ENCODE data around the gene CCDC157. TPM values are rescaled to one million over a fixed set of nuclear protein-coding genes. Genes with fewer than 3 reads are reported as not detected.

Gene CCDC157
- total and polyA plus RNA-seq, 11 donors: 0.42 to 1.7 (median 1.1) TPM

GRCh38 chr22:30375312-30375849 is 18.6 kb downstream of the CCDC157 start:
- intact Hi-C loops (cut with DNase I): loop anchor here in 1 of 10 donors (5.0 kb wide), 1 partner anchor 98 kb away; no protein-coding TSS in a partner anchor
- H3K36me3 ChIP-seq: peaks cover 0 to 12% (median 0%) of the 10 kb centered on the region in 9 donors
- peak overlapping the region in 1 of 12 donors; percentile 58 for H3K27ac ChIP-seq
- no peaks in the 10 kb centered on the region for H3K27me3 ChIP-seq
- peaks cover 0 to 9% (median 0%) of the 10 kb centered on the region in 12 donors for H3K4me1 ChIP-seq
- TF ChIP-seq POLR2A (IDR thresholded peaks at IDR 0.05): no peak
- TF ChIP-seq CTCF (IDR thresholded peaks at IDR 0.05): no peak
- ATAC-seq (peak; percentile 40 to 69 (median 56)), DNase-seq (peak in 3 of 5 donors; percentile 41 to 67 (median 67))
- H3K4me3 ChIP-seq: no peak overlapping the region
- WGBS, 4 donors: 73 to 85% (median 79%) methylated on average over 11 to 13 of the region's 13 CpGs
- no peaks in the 10 kb centered on the region for H3K9me3 ChIP-seq

GRCh38 chr22:30380011-30380410 is 23.2 kb downstream of the CCDC157 start:
- DNase-seq: no peak

GRCh38 chr22:30381264-30381663 is 24.5 kb downstream of the CCDC157 start:
- H3K36me3 ChIP-seq: peaks cover 0 to 41% (median 4%) of the 10 kb centered on the region in 9 donors
- intact Hi-C loops (cut with DNase I): no loop called here
- H3K27me3 ChIP-seq: no peaks in the 10 kb centered on the region
- no peak for ATAC-seq
- no peak for DNase-seq
- 80 to 100% (median 84%) methylated on average over 6 to 12 of the region's 12 CpGs for WGBS, 4 donors
- no peaks in the 10 kb centered on the region for H3K9me3 ChIP-seq
- no peak overlapping the region for H3K4me3 ChIP-seq
- H3K4me1 ChIP-seq: peaks cover 0 to 15% (median 4%) of the 10 kb centered on the region in 12 donors
- H3K27ac ChIP-seq: peak overlapping the region in 1 of 12 donors; percentile 50
- no peak for TF ChIP-seq POLR2A (IDR thresholded peaks at IDR 0.05)
- TF ChIP-seq CTCF (IDR thresholded peaks at IDR 0.05): no peak

More at GRCh38 chr22:30380011-30380410, 23.2 kb downstream of the CCDC157 start:
- ATAC-seq: no peak
- Histone ChIP-seq H3K27ac (no peak overlapping the region), H3K9me3 (no peaks in the 10 kb centered on the region), H3K36me3 (peaks cover 0 to 41% (median 4%) of the 10 kb centered on the region in 9 donors), H3K4me3 (no peak overlapping the region), H3K4me1 (peaks cover 0 to 14% (median 0%) of the 10 kb centered on the region in 12 donors), H3K27me3 (no peaks in the 10 kb centered on the region)
- TF ChIP-seq CTCF (IDR thresholded peaks at IDR 0.05) (no peak), POLR2A (IDR thresholded peaks at IDR 0.05) (no peak)
- intact Hi-C loops (cut with DNase I): no loop called here
- WGBS, 4 donors: 93 to 98% (median 97%) methylated on average over 13 to 20 of the region's 20 CpGs

- DNase-seq (peak in 3 of 5 donors; percentile 46 to 80 (median 63)), ATAC-seq (peak; percentile 60 to 66 (median 62))
- no peak for TF ChIP-seq POLR2A (IDR thresholded peaks at IDR 0.05)
- TF ChIP-seq CTCF (IDR thresholded peaks at IDR 0.05): no peak
- Histone ChIP-seq H3K9me3 (no peaks in the 10 kb centered on the region), H3K27ac (peak overlapping the region in 4 of 12 donors; percentile 0 to 64 (median 46)), H3K4me1 (peaks cover 0 to 21% (median 8%) of the 10 kb centered on the region in 12 donors), H3K27me3 (no peaks in the 10 kb centered on the region), H3K36me3 (peaks cover 0 to 37% (median 4%) of the 10 kb centered on the region in 9 donors), H3K4me3 (no peak overlapping the region)
- intact Hi-C loops (cut with DNase I): no loop called here
- 76 to 89% (median 83%) methylated on average over 5 of the region's 5 CpGs for WGBS, 4 donors
Observed at GRCh38 chr22:30382340-30382739, 25.5 kb downstream of the CCDC157 start.
